ENCODE data around the gene PLEKHO2. TPM values are rescaled to one million over a fixed set of nuclear protein-coding genes. Genes with fewer than 3 reads are reported as not detected.

The PLEKHO2 gene
- total and polyA plus RNA-seq, 2 of the 13 experiments (the other 11 are each of a cell fraction or from before 2014, with no cell fraction given) = 3.8 to 4.8 TPM

DNA sequence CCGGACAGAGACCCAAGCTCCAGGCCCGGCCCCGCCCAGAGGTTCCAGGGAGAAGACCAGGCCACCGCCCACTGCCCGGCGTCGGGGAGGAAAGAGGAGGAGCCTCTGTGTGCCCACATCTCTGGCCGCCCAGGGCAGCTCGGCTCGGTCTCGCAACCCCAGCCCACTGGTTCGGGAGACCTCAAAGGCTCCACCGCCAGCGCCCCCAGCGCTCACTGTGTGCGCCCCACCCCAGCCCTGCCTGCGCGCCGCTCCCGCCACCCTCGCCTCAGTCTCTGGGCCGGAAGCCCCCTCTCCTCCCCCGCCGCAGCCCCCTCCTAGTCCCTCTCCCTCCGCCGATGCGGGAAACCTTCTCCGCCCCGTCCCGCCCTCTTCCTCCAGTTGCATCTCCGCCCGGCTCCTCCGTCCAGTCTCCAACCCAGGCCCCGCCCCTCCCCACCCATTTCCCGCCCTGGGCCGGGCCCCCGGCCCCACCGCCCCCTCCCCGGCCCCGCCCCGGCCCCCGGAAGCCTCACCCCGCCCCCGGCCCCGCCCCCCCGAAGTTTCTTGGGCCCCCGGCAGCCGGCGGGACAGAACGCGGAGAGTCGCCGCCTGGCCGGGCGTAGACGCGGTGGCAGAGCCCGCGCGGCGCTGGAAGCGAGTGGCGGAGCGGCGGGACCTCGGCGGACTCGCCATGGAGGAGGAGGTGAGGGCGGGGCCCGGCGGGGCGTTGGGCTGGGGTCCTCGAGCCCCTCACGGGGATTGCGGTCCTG lies at the start of gene PLEKHO2 (continued):
- TF ChIP-seq ZNF441 (CRISPR knock-in tag; IDR thresholded peaks at IDR 0.05; ENCODE audit: borderline replicate concordance) (peak; percentile 22; the same call in 1 of the 2 replicates), ZNF883 (CRISPR knock-in tag; IDR thresholded peaks at IDR 0.05; ENCODE audit: not compliant biosample characterization) (peak; percentile 20), RXRA (CRISPR knock-in tag; IDR thresholded peaks at IDR 0.05) (peak; percentile 10; the same call in 1 of the 2 replicates), GABPB1 (CRISPR knock-in tag; IDR thresholded peaks at IDR 0.05) (peak; percentile 88), PAX8 (CRISPR knock-in tag; IDR thresholded peaks at IDR 0.05; ENCODE audit: borderline replicate concordance) (no peak), RBFOX2 (IDR thresholded peaks at IDR 0.05; ENCODE audit: low read depth, low read length) (peak; percentile 71), CBX5 (CRISPR knock-in tag; IDR thresholded peaks at IDR 0.05; ENCODE audit: borderline replicate concordance) (peak; percentile 34; the same call in 1 of the 2 replicates), SIN3A (IDR thresholded peaks at IDR 0.05; ENCODE audit: borderline replicate concordance, low read depth, low read length) (peak; percentile 73; the same call in 1 of the 2 replicates), SOX13 (IDR thresholded peaks at IDR 0.05) (no peak), SOX13 (CRISPR knock-in tag; conservative IDR thresholded peaks at IDR 0.05 in 1 of 2, IDR thresholded peaks at IDR 0.05 in 1 of 2) (peak in 1 of 2 experiments; percentile 16; a peak in 1 of 4 replicates)
- TF ChIP-seq, protein P1, sequence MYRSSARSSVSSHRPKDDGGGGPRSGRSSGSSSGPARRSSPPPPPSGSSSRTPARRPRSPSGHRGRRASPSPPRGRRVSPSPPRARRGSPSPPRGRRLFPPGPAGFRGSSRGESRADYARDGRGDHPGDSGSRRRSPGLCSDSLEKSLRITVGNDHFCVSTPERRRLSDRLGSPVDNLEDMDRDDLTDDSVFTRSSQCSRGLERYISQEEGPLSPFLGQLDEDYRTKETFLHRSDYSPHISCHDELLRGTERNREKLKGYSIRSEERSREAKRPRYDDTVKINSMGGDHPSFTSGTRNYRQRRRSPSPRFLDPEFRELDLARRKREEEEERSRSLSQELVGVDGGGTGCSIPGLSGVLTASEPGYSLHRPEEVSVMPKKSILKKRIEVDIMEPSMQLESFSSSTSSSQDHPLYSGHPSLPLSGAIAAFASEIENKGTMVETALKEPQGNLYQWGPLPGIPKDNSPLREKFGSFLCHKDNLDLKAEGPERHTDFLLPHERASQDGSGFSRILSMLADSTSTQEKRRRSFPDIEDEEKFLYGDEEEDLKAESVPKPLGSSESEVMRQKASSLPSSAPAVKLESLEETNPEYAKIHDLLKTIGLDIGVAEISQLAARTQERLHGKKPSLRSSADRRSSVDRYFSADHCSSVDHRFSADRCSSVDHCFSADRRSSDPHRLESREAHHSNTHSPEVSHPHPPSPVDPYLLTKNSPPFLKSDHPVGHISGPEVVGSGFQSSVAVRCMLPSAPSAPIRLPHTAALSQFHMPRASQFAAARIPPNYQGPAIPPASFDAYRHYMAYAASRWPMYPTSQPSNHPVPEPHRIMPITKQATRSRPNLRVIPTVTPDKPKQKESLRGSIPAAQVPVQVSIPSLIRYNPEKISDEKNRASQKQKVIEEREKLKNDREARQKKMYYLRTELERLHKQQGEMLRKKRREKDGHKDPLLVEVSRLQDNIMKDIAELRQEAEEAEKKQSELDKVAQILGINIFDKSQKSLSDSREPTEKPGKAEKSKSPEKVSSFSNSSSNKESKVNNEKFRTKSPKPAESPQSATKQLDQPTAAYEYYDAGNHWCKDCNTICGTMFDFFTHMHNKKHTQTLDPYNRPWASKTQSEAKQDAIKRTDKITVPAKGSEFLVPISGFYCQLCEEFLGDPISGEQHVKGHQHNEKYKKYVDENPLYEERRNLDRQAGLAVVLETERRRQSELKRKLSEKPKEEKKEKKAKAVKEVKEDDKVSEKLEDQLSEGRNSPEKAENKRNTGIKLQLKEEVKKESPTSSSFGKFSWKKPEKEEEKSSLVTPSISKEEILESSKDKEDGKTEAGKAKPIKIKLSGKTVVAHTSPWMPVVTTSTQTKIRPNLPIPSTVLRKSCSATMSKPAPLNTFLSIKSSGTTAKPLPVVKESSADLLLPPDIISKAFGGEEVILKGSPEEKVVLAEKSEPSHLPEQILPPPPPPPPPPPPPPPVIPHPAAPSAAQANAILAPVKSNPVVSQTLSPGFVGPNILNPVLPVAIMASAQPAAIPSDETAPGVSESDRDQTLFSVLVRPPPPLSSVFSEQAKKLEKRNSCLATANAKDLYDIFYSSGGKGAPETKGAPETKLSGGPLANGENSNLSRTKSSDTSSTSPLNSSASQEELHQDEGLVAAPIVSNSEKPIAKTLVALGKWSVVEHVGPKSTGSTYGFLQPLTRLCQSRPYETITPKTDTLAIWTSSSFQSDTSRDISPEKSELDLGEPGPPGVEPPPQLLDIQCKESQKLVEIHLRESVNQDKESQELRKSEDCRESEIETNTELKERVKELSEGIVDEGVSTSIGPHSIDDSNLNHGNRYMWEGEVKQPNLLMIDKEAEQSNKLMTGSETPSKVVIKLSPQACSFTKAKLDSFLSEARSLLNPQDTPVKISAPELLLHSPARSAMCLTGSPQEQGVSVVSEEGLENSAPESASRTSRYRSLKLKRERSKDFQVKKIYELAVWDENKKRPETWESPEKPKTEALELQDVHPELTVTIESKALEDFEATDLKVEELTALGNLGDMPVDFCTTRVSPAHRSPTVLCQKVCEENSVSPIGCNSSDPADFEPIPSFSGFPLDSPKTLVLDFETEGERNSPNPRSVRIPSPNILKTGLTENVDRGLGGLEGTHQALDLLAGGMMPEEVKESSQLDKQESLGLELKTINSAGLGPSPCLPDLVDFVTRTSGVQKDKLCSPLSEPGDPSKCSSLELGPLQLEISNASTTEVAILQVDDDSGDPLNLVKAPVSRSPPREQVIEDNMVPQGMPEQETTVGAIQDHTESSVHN (CRISPR knock-in tag; IDR thresholded peaks at IDR 0.05) = no peak
- TF ChIP-seq, protein P2, sequence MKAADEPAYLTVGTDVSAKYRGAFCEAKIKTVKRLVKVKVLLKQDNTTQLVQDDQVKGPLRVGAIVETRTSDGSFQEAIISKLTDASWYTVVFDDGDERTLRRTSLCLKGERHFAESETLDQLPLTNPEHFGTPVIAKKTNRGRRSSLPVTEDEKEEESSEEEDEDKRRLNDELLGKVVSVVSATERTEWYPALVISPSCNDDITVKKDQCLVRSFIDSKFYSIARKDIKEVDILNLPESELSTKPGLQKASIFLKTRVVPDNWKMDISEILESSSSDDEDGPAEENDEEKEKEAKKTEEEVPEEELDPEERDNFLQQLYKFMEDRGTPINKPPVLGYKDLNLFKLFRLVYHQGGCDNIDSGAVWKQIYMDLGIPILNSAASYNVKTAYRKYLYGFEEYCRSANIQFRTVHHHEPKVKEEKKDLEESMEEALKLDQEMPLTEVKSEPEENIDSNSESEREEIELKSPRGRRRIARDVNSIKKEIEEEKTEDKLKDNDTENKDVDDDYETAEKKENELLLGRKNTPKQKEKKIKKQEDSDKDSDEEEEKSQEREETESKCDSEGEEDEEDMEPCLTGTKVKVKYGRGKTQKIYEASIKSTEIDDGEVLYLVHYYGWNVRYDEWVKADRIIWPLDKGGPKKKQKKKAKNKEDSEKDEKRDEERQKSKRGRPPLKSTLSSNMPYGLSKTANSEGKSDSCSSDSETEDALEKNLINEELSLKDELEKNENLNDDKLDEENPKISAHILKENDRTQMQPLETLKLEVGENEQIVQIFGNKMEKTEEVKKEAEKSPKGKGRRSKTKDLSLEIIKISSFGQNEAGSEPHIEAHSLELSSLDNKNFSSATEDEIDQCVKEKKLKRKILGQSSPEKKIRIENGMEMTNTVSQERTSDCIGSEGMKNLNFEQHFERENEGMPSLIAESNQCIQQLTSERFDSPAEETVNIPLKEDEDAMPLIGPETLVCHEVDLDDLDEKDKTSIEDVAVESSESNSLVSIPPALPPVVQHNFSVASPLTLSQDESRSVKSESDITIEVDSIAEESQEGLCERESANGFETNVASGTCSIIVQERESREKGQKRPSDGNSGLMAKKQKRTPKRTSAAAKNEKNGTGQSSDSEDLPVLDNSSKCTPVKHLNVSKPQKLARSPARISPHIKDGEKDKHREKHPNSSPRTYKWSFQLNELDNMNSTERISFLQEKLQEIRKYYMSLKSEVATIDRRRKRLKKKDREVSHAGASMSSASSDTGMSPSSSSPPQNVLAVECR (CRISPR knock-in tag; IDR thresholded peaks at IDR 0.05; ENCODE audit: borderline replicate concordance) = peak; percentile 58; the same call in 1 of the 2 replicates
- TF ChIP-seq, protein P3, sequence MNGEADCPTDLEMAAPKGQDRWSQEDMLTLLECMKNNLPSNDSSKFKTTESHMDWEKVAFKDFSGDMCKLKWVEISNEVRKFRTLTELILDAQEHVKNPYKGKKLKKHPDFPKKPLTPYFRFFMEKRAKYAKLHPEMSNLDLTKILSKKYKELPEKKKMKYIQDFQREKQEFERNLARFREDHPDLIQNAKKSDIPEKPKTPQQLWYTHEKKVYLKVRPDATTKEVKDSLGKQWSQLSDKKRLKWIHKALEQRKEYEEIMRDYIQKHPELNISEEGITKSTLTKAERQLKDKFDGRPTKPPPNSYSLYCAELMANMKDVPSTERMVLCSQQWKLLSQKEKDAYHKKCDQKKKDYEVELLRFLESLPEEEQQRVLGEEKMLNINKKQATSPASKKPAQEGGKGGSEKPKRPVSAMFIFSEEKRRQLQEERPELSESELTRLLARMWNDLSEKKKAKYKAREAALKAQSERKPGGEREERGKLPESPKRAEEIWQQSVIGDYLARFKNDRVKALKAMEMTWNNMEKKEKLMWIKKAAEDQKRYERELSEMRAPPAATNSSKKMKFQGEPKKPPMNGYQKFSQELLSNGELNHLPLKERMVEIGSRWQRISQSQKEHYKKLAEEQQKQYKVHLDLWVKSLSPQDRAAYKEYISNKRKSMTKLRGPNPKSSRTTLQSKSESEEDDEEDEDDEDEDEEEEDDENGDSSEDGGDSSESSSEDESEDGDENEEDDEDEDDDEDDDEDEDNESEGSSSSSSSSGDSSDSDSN (CRISPR knock-in tag; IDR thresholded peaks at IDR 0.05) = 0 out of 2 replicates have a peak, but pooled peaks have one; percentile 19
